Measurements from ENCODE around the gene UGGT2. TPM values are rescaled to one million over a fixed set of nuclear protein-coding genes. Genes with fewer than 3 reads are reported as not detected.

Gene UGGT2
- total RNA-seq, 3 donors from 2014 or later: 65.3 to 70.7 (median 67.2) TPM

GRCh38 chr13:96081888-96082287, 28.7 kb upstream of the UGGT2 start:
- DNase-seq (ENCODE audit: low spot score in 2 of 2): no peak
- no peak overlapping the region for H3K27ac ChIP-seq
- no peak overlapping the region for H3K4me3 ChIP-seq
- H3K9me3 ChIP-seq: no peaks in the 10 kb centered on the region
- H3K27me3 ChIP-seq: peaks cover 0 to 15% of the 10 kb centered on the region in 2 donors
- TF ChIP-seq CTCF (IDR thresholded peaks at IDR 0.05) (no peak), POLR2A (IDR thresholded peaks at IDR 0.05) (no peak), POLR2AphosphoS5 (IDR thresholded peaks at IDR 0.05) (no peak)
- H3K4me1 ChIP-seq: no peaks in the 10 kb centered on the region
- intact Hi-C loops (cut with DNase I; ENCODE audit: low total_unique reads): no loop called here
- no peaks in the 10 kb centered on the region for H3K36me3 ChIP-seq

- Histone ChIP-seq H3K9me3 (no peaks in the 10 kb centered on the region), H3K36me3 (no peaks in the 10 kb centered on the region), H3K4me1 (no peaks in the 10 kb centered on the region), H3K27me3 (peaks cover 0 to 6% of the 10 kb centered on the region in 2 donors), H3K27ac (no peak overlapping the region), H3K4me3 (no peak overlapping the region)
- intact Hi-C loops (cut with DNase I; ENCODE audit: low total_unique reads): no loop called here
- TF ChIP-seq POLR2AphosphoS5 (IDR thresholded peaks at IDR 0.05) (no peak), POLR2A (IDR thresholded peaks at IDR 0.05) (no peak), CTCF (IDR thresholded peaks at IDR 0.05) (no peak)
- no peak for DNase-seq (ENCODE audit: low spot score in 2 of 2)
Observed at GRCh38 chr13:96080676-96081075, 27.5 kb upstream of the UGGT2 start.

GRCh38 chr13:96075953-96076543, 22.8 kb upstream of the UGGT2 start:
- peaks cover 0 to 17% of the 10 kb centered on the region in 2 donors for H3K27me3 ChIP-seq
- no peak for TF ChIP-seq CTCF (IDR thresholded peaks at IDR 0.05)
- TF ChIP-seq POLR2AphosphoS5 (IDR thresholded peaks at IDR 0.05): no peak
- no peak for TF ChIP-seq POLR2A (IDR thresholded peaks at IDR 0.05)
- DNase-seq (ENCODE audit: low spot score in 2 of 2): no peak
- no peak overlapping the region for H3K4me3 ChIP-seq
- no peaks in the 10 kb centered on the region for H3K9me3 ChIP-seq
- intact Hi-C loops (cut with DNase I; ENCODE audit: low total_unique reads): no loop called here
- no peak overlapping the region for H3K27ac ChIP-seq
- H3K4me1 ChIP-seq: no peaks in the 10 kb centered on the region
- no peaks in the 10 kb centered on the region for H3K36me3 ChIP-seq

- Histone ChIP-seq H3K27ac (no peak overlapping the region), H3K36me3 (no peaks in the 10 kb centered on the region), H3K4me3 (no peak overlapping the region), H3K9me3 (no peaks in the 10 kb centered on the region), H3K4me1 (no peaks in the 10 kb centered on the region), H3K27me3 (peaks cover 0 to 16% of the 10 kb centered on the region in 2 donors)
- TF ChIP-seq POLR2AphosphoS5 (IDR thresholded peaks at IDR 0.05): no peak
- TF ChIP-seq CTCF (IDR thresholded peaks at IDR 0.05): no peak
- no peak for TF ChIP-seq POLR2A (IDR thresholded peaks at IDR 0.05)
- intact Hi-C loops (cut with DNase I; ENCODE audit: low total_unique reads): no loop called here
- DNase-seq (ENCODE audit: low spot score in 2 of 2): no peak
Observed at GRCh38 chr13:96072392-96072791, 19.2 kb upstream of the UGGT2 start.

- peaks cover 0 to 14% of the 10 kb centered on the region in 2 donors for H3K27me3 ChIP-seq
- no peak overlapping the region for H3K27ac ChIP-seq
- no peak overlapping the region for H3K4me3 ChIP-seq
- no peaks in the 10 kb centered on the region for H3K4me1 ChIP-seq
- intact Hi-C loops (cut with DNase I; ENCODE audit: low total_unique reads): no loop called here
- H3K9me3 ChIP-seq: no peaks in the 10 kb centered on the region
- no peaks in the 10 kb centered on the region for H3K36me3 ChIP-seq
- no peak for TF ChIP-seq POLR2AphosphoS5 (IDR thresholded peaks at IDR 0.05)
- TF ChIP-seq CTCF (IDR thresholded peaks at IDR 0.05): no peak
- TF ChIP-seq POLR2A (IDR thresholded peaks at IDR 0.05): no peak
- DNase-seq (ENCODE audit: low spot score in 2 of 2): no peak
Observed at GRCh38 chr13:96071504-96071903, 18.3 kb upstream of the UGGT2 start.

All from breast epithelium (tissue), 4 donors.